Muscle of arm (tissue), 12 donors: ENCODE measurements around the gene MTCH1. TPM values are rescaled to one million over a fixed set of nuclear protein-coding genes. Genes with fewer than 3 reads are reported as not detected.

ENCODE experiments used
- DNase-seq: peaks from one replicate; pipeline ENCODE4 v3.0.0-alpha.2; 2013
- polyA plus RNA-seq, 12 donors: library from polyadenylated mRNA; unstranded; fragments of 120-200 nt; gene quantifications; one replicate each; pipeline ENCODE4 v1.2.1, GENCODE V29; 2013; ENCODE audit not compliant: insufficient read length in 12 of 12

The MTCH1 gene
- polyA plus RNA-seq, 12 donors: 92.8 to 129 (median 105) TPM; not detected in 1

GRCh38 chr6:37020812-37021211, 34.8 kb upstream of the MTCH1 start:
- no peak for DNase-seq

DNA sequence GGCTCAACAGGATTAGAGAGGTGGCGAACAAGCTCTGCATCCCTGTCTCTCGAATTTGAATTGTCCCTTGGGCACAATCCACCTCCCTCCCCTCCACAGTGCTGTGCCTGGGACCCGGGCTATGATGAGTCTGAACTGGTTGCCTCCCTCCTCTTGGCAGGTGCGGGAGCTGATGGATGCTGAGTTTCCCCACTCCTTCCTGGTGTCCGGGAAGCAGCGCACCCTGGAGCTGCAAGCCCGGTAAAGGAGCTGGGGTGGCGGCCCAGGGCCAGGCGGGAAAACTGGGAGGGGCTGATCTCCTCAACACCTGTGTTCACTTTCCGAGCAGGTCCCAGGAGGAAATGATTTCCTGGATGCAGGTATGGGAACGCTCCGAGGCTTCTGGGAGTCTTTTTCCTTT, 34.4 kb upstream of the MTCH1 start:
- no peak for DNase-seq

DNA sequence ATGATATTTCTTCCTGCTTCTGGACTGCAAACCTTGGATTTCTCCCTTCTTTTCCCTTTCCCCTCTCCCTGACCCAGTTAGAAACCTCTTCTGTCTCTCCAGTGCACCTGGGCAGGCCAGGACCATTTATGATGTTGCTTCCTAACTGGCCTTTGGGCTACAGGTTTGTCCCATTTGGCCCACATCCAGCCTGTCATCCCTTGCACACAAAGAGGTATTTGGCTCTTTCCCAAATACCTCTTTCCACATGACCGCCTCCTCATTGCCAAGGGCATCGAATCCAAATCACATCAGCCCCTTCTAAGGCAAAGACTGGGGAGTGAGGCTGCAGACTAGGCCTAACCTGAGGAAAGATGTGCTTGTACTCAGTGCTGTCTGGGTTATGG, 33.1 kb upstream of the MTCH1 start:
- no peak for DNase-seq

DNA sequence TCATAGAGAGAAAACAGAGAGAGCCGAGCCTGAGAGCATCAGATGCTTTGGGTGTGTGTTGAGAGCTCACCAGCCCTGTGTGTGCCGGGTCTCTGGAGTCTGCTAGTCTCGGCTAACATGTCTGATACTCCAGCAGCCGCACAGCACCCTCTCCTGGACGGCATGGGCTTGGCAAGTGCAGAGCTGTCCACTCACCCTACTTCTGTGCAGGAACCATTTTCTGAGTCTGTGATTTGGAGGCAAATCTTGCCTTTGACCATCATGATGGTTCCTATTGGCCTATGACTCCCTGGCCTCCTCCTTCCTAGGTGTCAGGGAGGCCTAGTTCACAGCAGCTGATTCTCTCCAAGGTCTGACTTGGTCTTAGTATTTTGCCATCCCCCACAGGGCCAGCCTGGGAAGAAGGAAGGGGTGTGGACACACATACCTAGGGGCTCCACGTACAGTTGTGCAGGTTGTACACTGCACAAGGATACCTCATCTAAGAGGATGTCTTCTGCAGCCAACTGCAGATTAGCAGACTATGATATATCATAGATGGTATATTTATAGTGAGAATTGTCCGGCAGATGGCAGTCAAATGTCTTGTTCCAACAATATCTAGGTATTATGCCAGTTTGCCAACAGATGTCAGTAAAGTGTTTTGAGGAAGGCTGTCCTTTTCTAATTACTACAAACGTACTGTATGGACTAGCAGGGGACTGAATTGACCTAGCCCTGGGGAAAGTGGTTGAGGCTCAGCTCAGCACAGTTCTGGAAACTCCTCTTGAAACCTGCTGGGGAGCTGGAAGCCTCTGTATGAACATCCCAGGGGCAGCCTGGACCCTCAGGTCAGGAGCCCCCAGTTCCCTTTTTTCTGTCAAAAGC, 32.4 kb upstream of the MTCH1 start:
- DNase-seq: peak; percentile 88

DNA sequence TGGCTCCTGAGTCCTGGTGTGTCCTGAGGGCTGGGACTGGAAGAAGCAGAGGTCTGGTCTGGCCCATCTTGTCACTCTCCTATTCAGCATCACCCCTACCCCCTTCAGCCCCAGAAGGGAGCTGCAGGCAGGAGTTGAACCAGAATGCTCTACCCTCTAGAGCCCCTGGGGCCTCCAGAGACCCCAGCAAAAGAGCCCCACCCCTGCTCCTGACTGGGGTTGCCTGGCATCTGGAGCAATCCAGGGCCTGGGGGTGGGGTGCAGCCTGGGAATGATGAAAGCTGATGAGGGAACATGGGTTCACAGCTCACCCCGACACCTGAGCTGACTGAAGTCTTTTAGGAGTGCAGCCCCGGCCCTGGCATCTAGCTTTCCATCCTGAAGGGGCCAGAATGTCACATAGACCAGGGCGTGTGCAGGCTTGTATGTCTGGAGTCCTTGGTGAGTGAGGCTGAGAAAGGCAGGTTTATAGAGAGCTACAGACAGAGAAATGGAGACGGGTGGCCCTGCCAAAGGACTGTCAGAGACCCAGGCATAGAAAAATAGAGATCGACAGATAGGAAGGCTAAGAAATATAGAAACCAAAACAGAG, 31.7 kb upstream of the MTCH1 start:
- DNase-seq: no peak

DNA sequence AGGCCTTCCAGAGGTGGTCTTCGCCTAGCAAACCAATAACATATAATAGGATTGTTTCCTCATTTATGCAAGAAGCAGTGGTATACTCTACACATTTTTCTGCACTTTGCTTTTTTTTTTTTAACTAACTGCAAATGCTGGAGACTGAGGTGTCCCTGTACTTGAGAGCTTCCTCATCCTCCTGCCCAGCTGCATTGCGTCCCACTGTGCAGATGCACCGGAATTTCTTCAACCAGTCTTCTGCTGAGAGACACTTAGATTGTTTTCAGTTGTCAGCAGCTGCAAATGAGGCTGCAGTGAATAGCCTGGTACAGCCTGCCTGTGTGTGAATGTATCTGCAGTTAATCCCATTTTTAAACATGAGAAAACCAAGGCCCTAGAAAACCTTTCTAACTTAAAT, 31.0 kb upstream of the MTCH1 start:
- no peak for DNase-seq

GRCh38 chr6:37015532-37015931, 29.5 kb upstream of the MTCH1 start:
- no peak for DNase-seq

DNA sequence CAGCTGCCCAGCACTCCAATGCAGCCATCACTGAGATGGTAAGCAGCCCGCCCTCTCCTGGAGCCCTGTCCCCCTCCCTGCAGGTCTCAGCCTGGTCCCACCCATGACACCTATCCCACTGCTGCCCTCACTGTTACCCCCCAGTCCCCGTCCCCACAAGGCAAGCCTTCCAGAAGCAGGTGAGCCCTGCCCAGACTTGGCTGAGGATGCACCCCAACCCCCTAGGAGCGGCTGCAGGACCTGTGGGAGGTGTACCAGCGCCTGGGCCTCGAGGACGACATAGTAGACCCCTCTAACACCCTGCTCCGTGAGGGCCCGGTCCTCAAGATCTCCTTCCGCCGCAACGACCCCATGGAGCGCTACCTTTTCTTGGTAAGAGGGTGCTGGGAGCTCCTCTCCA, 28.7 kb upstream of the MTCH1 start:
- DNase-seq: no peak

DNA sequence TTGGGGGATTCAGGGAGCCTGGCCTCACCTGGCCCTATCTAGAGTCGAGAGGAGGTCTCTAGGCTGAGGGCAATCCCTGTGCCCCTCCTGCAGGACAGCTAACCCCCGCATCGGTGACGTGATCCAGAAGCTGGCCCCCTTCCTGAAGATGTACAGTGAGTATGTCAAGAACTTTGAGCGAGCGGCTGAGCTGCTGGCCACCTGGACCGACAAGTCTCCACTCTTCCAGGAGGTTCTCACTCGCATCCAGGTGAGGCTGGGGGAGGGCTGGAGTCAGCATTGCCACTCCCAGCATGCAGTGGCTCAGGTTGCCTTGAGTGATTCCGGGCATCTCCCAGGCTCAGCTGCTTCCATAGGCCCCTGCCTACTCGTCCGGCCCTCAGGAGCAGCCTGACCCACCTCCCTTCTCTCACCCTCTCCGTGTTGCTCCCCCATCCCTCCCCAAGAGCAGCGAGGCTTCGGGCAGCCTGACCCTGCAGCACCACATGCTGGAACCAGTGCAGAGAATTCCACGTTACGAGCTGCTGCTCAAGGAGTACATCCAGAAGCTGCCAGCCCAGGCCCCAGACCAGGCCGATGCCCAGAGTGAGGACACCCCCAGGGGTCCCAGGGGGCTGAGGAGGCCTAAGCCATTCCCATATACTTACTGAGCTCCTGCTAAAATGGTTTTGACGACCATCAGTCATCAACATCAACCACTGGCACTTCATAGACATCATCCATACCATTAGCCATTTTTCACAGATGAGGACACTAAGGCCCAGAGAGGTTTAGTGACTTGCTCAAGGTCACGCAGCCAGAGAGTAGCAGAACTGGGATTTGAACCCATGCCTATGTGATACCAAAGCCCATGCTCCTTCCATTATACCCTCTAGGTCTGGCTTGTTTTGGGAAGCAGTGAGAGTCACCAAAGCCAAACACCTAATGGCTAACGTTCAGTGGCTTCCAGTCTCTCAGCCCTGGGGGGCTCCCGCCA, 27.8 kb upstream of the MTCH1 start:
- DNase-seq: no peak

- no peak for DNase-seq
These were observed 25.8 kb upstream of the MTCH1 start for GRCh38 chr6:37011656-37012378.

DNA sequence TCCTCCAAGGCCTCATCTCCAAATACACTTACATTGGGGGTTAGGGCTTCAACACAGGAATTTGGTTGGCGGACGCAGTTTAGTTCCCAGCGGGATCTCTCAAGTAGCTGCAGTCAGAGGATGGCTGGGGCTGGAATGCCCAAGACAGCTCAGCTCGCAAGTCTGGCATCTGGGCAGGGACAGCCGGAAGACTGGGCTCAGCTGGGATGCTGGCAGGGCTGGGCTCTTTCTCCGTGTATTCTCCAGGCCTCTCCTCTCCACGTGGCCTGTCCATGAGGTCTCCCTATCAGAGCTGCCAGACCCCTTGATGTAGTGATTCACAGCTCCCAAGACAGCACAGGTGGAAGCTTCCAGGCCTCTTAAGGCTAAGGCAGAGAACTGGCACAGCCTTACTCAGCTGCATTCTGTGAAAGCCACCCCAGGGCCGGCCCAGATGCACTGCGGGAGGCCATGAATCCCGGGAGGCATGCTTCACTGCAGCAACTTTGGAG, 24.5 kb upstream of the MTCH1 start:
- DNase-seq: no peak

GRCh38 chr6:37008484-37009465, 22.8 kb upstream of the MTCH1 start:
- no peak for DNase-seq

- no peak for DNase-seq
These were observed 21.5 kb upstream of the MTCH1 start for GRCh38 chr6:37007340-37008043.

GRCh38 chr6:37006793-37007339, 20.9 kb upstream of the MTCH1 start:
- no peak for DNase-seq

- no peak for DNase-seq
These were observed 20.0 kb upstream of the MTCH1 start for GRCh38 chr6:37005827-37006567.

DNA sequence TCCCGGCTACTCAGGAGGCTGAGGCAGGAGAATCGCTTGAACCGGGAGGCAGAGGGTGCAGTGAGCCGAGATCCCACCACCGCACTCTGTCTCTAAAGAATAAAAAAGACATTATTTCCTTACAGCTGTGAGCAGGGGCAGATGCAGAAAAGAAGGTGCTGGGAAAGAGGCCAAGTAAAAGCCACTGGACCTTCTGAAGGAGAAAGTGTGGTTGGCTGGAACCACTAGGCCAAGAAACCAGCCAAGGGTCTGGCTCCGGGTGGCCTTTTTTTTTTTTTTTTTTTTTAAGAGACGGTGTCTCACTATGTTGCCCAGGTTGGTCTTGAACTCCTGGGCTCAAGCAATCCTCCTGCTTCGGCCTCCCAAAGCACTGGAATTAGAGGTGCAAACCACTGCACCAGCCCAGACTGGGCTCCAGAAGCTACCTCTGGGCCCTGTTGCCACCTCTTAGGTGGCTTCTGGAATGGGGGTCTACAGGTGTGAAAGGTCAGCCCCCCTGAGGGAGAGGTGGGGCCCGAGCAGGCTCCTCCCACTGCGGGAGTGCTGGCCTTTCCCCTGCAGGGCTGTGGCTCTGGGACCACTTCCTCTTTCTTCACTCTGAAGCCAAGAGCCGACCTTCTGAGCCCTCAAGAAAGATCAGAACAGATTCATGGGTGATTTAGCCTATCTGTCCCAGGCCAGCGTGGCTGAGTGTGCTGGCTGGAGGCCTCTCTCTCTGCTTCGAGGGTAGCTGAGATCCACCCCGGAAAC, 19.2 kb upstream of the MTCH1 start, which contains the start of gene FGD2:
Gene FGD2 (plus strand): TSS at position 595 of the 750 bp plus-strand sequence. CDS start 163 bp downstream, outside the sequence.
- no peak for DNase-seq
